CD4-positive, alpha-beta T cell treated with Interleukin-6 at 100 ng/mL for 8 hours (primary cell): Measurements from ENCODE around the gene HSPA14.
A peak's percentile ranks its signal among the peaks of the same experiment; 100 is the strongest.
"Not testable (repeated sequence)": the region's sequence is repeated elsewhere in the genome, so short reads cannot be mapped to it uniquely, and the experiment has no call there.

ENCODE experiments used
- DNase-seq: peaks from one replicate; pipeline ENCODE4 v3.0.0-alpha.2; 2020; ENCODE audit warnings: mixed read lengths, low spot score

The HSPA14 gene

GRCh38 chr10:14837003-14837756 is 926 bp upstream of the HSPA14 start:
- no peak for DNase-seq

DNA sequence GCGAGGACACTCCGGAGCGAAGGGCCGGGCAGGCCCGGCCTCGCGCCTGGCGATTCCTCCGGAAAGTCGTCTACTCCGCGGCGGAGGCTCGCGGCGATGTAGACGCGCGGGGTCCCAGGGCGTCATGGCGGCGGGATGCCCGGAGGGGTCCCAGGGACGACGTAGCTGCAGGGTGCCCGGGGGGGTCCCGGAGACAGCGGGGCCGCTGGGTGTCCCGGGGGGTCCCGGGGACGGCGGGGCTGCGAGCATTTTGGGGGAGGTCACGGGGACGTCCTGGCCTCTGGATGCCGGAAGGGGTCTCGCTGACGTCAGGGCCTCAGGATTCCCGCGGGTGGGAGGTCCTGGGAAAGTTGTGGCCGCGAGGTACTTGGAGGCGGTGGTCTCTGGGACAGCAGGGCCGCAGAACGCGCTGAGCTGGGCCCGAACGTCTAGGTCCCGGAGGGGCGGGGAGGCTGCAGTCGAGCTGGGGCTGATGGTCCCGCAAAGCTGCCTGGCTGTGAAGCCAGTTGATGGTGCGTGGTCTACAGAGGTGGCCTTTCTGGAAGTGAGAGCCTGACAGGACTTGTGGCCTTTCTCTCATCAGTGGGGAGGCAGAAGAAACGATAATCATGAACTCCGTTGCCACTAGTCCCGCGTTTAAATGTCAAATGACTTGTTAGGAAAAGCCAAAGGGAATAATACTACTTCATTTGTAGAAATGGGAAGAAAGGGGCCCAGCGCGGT is 637 bp downstream of the HSPA14 start:
- peak; percentile 3 for DNase-seq

GRCh38 chr10:14839305-14839695 is 1.2 kb downstream of the HSPA14 start:
- no peak for DNase-seq

DNA sequence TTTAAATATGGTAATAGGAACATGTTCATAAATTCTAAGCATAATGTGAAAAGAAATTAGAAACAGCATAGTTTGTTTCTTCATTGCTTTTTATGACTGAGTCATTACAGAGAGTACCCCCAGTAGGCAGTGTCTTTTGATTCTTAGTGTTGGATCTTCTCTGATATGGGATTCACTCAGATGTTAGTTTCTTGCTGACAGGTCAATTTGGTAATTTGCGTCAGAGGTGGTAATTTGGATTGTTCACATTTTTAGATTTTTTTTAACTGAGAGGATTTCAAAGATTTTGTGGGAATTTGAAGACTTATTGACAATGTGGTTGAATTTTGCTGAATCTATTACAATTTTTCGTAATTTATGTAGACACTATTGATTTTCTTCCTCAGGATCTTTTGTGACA is 2.1 kb downstream of the HSPA14 start:
- no peak for DNase-seq

GRCh38 chr10:14843327-14843988 is 5.4 kb downstream of the HSPA14 start:
- no peak for DNase-seq

GRCh38 chr10:14844948-14845347 is 6.8 kb downstream of the HSPA14 start:
- no peak for DNase-seq

GRCh38 chr10:14852236-14852635 is 14.1 kb downstream of the HSPA14 start:
- DNase-seq, result no peak

GRCh38 chr10:14855453-14855852 is 17.3 kb downstream of the HSPA14 start:
- DNase-seq, result no peak

DNA sequence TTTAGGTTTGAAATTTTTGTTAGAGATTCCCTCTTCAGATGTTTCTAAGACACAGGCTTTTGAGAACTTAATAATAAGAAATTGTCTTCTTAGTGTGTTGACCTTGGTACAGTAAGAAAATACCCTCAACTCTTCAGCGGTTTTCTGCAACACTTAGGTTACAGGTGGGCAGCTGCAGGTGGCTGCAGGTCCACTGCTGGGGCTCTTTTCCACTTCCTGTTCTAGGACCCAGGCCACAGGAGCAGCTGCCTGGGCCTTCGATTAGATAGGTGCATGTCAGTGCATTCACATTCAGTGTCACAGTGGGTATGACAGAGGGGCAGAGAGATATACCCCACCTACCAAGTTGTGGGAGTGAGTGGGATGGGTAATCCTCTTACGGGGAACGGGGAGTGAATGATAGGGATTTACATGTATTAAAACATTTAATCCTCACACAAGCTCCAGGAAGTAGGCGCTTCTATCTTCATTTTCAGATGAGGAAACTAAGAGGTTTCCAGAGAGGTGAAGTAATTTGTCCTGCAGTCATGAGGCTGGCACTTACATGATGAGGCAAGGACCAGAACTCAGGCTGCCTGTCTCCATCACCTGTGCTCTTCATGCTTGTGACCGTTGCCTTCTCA is 20.3 kb downstream of the HSPA14 start:
- no peak for DNase-seq

DNA sequence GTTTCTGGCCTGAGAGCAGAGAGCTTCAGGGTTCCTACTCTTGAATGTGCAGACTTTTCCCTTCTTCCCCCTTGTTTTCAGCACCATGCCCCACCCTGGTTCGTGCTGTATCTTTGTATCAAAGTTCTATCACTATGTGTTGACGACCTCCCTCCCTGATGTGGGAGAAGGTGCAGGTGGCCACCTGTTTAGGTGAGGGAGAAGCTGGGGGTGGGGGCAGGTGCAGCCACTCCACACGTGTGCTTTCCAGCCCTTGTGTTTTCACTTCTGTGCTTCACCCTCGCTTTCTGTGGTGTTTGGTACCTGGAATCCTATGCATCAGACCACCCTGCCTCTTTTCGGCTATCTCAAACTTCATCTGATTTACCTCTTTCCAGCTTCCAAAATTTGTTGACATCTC is 20.9 kb downstream of the HSPA14 start:
- DNase-seq, result no peak

DNA sequence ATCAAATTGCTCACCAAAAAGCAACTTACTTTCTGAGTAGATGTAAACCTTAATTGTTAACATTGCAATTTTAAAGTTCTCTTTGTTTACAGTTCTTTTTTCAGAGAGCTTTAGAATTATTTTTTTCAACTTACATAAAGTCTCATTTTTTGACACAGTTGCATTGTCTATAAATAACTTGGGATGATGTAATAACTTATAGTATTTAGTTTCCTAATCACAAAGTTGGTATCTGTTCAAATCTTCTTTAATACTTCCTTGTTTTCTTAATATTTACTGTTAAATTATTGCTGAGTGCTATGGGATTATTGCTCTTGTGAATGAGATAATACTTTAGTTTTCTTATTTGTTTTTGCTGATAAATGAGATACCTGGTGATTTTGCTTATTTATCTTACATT is 21.7 kb downstream of the HSPA14 start:
- no peak for DNase-seq

DNA sequence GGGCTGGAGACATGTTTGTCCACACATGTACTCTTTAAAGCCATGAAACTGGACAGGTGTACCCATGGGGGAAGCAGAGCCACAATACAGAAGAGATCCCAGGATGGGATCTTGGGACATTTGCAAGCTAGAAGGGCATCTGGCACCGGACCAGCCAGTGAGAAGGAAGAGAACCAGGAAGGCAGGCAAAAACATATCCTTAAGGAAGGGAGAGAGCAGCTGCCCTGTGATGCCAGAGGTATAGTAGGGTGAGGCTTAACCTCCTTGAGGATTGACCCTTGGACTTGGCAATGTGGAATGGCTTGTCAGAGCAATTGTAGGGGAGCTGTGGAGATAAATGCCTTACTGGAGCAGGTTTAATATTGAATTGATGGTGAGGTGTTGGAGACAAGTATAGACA is 22.7 kb downstream of the HSPA14 start:
- no peak for DNase-seq

DNA sequence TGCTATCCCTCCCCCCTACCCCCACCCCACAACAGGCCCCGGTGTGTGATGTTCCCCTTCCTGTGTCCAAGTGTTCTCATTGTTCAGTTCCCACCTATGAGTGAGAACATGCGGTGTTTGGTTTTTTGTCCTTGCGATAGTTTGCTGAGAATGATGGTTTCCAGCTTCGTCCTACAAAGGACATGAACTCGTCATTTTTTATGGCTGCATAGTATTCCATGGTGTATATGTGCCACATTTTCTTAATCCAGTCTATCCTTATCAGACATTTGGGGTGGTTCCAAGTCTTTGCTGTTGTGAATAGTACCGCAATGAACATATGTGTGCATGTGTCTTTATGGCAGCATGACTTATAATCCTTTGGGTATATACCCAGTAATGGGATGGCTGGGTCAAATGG is 26.4 kb downstream of the HSPA14 start:
- DNase-seq, result not testable (repeated sequence)

DNA sequence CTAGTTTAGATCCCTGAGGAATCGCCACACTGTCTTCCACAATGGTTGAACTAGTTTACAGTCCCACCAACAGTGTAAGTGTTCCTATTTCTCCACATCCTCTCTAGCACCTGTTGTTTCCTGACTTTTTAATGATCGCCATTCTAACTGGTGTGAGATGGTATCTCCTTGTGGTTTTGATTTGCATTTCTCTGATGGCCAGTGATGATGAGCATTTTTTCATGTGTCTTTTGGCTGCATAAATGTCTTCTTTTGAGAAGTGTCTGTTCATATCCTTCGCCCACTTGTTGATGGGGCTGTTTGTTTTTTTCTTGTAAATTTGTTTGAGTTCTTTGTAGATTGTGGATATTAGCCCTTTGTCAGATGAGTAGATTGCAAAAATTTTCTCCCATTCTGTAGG is 26.8 kb downstream of the HSPA14 start:
- not testable (repeated sequence) for DNase-seq

DNA sequence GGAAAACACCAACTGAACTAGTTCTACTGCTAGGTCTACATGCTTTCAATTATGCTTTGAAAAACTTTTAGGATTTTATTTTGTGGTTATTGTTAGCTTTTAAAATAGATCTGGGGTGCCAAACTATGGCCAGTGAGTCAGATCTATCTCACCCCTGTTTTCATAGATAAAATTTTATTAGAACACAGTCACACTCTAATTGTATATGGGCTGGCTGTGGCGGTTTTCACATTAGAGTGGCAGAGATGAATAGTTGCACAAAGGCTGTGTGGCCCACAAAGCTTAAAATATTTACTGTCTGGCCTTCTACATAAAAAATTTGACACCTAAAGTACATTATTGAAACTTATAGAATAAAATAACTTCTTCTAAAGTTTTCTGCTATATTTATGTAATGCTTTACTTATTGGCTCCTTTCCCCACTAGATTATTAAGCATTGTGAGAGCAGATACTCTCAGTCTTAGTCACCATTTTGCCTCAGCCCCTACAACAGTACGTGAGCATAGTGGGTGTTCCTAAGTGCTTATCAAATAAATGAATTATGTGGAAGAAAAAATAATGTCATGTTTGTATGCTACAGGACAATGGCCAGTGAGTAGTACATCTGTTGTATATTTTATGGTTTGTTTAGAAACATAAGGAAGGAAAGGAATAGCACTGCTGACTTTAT is 35.1 kb downstream of the HSPA14 start:
- no peak for DNase-seq

DNA sequence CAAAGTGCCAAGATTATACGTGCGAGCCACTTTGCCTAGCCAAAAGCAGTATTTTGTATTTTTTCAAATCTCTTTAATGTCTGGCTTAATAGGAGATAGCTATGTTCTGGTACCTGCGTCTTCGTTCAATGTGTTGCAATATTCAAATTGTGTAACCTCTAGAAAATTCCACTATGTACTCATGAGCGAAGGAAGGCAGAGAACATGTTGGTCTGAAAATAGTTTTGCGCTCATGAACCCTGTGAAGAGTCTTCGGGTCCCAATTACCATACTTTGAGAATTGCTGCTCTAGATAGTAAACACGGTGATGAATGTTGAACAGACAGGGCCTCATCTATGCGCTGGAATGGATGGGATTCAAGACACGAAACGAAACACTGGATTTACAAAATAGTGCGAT is 37.8 kb downstream of the HSPA14 start:
- no peak for DNase-seq

GRCh38 chr10:14876764-14877163 is 38.7 kb downstream of the HSPA14 start:
- DNase-seq, result no peak

DNA sequence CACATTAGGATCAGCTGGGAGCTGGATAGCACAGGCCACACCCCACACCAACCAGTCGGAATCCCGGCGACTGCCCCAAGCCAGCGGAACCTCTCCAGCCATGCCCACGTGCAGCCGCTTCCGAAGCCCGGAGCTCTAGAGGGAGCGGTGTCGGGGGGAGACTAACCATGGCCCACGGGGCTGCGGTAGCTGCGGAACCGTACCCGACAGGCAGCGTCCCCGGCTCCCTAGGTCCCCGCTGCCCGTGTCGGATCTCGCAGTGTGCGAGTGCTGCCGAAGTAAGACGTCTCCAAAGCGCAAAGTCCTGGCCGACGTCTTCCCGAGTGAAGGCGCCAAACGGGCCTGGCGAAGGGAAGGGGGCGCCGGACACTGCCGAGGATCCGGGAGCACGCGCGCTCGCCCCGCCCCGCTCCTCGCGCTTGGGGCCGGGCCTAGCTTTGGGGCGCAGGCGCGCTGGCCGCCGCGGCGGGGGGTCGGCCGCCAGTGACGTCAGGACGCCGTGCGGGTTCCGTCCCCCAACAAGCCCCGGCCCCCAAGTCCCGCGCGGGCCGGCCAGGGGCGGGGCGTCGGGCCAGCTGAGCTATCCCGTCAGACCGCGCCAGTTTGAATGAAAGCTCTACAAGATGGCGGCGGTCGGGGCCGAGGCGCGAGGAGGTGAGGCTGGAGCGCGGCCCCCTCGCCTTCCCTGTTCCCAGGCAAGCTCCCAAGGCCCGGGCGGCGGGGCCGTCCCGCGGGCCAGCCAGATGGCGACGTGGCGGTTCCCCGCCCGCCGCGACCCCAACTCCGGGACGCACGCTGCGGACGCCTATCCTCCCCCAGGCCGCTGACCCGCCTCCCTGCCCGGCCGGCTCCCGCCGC is 40.4 kb downstream of the HSPA14 start, which contains the start of gene SUV39H2:
TSS of gene SUV39H2 (plus strand) at position 601 of the 858 bp plus-strand sequence. CDS start at position 624, 23 bp downstream.
- DNase-seq, result peak; percentile 92

DNA sequence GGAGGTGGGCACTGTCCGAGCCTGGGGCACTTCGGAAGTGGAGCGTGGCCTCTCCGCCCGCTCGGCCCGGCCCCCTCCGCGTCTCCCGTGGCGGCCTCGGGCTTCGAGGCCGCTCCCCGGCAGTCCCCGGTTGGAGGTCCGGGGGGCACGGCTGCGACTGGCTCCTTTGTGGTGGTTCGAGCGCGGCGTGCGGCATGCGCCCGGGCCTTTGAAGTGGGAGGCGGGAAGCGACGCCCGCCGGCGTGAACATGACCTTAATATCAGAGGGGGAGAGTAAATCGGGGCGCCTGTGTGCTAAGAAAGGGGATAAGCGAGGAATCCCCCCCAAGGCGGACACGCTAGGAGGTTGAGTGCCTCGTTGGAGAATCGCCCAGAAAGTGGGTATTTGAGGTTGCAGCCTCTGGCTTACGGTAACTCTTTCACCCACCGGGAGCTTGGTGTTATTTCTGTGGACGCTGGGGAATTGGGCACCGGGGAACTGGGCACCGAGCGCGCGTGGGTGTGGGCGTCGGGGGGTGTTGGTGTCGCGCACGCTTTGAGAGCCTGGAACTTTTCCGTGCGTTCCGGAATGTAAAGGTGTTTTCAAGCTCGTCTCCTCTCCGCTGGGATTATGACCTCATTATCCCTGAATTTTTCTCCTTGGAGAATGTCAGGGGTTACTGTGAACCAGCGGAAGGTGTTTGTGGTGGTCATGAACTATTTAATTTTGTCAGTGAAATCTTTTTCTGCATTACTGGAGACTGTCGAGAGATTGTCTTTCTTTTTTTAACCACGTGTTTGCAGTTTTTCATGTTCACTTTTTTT is 41.2 kb downstream of the HSPA14 start:
- peak; percentile 4 for DNase-seq

GRCh38 chr10:14879928-14880193 is 41.8 kb downstream of the HSPA14 start:
- no peak for DNase-seq
